NCI-H748 (cell line): ENCODE measurements around the gene C2CD4A.

ENCODE experiments used
- DNase-seq: peaks from one replicate; lab custom pipeline; 2025; ENCODE audit not compliant: unreplicated experiment; lab: John Stamatoyannopoulos, UW

C2CD4A gene

DNA sequence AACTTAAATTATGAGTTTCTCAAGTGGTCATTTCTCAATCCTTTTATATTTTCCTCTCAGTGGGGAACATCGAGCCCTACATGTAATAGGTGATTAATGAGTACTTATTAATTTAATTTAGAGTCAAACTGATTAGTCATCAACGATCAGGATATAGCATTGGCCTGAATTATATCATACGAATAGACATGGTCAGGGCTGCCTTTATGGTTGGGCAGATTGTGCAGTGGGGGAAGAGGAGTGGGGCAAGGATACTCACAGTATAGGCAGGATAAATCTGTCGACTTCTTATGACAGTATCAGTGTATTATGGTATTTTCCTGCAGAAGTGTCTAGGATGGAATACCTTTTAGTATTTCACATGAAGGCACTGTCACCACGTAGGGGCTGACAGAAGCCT, 27.0 kb downstream of the C2CD4A start:
- DNase-seq: no peak

DNA sequence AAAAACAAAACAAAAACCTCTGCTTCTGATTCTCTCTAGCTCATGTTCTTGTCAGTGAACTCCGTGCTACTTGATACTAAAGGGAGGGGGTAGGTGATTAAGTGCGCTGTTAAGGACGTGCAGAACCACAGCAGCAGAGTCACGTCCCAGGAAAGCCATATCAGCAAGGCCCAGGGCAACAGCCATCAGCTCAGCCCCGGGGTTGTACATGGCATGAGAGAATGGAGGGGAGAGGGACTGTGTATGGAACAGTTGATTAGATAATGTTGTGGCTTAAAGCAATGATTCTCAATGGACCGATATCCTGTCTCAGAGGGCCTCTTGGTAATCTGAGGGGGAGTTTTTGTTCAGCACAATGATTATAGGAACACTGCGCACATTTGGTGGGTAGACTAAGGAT, 27.6 kb downstream of the C2CD4A start:
- no peak for DNase-seq

DNA sequence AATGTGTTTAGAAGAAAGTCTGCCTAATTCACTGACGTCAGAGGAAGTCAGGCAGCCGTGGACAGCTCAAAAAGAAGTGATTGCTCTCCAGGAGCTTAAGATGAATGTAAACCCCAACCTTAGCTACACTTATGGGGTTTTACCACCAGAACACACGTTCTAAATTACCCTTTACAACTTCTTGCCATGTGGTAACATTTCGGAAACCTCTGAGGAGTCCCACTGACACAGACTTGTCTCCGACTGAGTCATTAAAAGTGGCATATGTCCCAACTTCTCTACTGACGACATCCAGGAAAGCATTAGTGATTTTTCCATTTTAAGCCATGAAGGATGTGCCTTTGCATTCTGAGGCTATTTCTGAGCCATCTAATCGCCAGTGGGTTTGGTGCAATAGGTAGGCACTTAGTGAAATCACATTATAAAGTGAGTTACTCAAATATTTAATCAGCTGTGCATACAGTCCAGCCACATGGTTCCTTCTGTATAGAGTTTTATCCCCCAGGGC, 32.4 kb downstream of the C2CD4A start:
- peak; percentile 93 for DNase-seq

DNA sequence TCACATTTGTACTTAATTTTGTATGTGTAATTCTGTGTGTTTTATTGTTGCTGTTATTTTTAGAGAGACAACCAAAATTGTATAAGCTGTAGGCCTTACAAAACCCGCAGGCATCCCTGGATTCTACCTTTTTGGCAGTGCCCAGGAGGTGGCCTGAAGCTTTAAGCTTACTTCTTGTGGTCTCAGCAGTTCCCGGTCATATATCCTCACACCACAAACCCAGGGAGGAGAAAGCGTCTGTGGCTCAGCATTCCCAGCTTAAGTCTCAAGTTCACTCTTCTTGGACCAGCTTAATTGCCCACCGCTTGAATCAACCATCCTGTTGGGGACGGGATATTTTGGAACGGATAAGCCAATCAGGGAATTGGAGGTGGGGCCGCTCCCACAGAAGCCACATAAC, 36.7 kb downstream of the C2CD4A start:
- no peak for DNase-seq

DNA sequence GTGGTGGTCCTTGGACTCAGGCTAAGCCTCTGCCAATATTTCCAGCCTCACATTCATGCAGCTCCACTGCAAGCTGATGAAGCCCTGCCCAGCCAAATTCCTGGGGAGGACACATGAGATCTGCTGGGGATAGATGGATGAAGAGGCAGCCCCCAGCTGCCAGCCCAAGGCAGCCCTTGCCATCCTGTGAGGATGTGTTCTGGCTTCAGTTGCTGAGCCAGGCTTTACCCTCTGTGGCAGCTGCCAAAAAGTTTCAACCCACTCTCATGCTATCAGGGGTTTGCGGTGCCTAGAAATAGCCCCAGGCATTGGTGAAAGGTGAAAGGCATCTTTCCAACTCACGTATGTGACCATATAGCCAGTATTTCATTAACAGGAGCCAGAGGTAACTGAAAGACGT, 37.6 kb downstream of the C2CD4A start:
- DNase-seq: no peak

DNA sequence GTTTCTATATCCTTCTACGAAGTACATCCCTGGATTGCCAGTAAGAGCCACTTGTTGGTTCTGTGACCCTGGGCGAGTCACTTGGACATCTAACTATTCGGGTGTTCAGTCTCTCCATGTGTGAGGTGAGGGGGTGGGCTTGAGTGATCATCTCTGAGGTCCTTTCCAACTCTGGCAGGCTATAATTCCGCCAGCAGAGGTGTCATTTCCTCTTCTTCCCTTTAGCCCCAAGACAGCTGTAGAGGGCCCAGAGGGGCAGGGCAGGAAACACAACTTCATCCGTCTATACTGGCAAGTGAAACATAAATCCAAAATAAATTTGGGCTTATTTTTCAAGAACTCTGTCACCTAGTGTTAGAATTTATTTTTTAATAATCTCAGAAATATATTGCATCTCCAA, 38.1 kb downstream of the C2CD4A start:
- no peak for DNase-seq

DNA sequence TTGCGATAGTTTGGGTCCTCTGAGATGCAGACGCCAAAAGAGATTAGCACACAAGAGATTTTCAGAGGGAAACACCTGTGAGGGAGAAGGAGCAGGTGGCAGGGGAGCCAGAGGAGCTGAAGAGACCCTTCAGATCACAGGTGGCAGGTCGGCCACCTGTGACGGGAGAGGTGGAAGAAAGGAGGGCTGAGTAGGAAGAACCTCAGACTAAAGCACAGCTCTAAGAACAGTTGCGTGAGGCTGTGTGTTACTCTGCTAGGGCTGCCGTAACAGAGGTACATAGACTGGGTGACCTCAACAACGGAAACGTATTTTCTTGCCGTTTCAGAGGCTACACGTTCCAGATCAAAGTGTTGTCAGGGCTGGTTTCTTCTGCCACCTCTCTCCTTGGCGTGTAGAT, 38.5 kb downstream of the C2CD4A start:
- no peak for DNase-seq

DNA sequence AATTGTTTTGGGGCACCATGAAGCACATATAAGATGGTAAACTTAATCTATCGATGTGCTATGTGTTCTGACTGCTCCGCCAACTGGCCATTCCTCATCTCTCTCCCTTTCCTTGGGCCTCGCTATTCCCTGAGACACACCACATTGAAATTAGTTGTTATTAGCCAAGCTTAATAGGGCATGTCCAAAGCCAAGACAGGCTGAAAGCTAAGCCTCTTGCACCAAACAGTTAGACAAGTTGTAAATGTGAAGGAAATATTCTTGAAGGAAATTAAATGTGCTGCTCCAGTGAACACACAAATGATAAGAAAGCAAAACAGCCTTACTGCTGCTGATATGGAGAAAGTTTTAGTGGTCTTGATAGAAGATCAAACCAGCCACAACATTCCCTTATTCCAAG, 39.3 kb downstream of the C2CD4A start:
- DNase-seq: no peak

DNA sequence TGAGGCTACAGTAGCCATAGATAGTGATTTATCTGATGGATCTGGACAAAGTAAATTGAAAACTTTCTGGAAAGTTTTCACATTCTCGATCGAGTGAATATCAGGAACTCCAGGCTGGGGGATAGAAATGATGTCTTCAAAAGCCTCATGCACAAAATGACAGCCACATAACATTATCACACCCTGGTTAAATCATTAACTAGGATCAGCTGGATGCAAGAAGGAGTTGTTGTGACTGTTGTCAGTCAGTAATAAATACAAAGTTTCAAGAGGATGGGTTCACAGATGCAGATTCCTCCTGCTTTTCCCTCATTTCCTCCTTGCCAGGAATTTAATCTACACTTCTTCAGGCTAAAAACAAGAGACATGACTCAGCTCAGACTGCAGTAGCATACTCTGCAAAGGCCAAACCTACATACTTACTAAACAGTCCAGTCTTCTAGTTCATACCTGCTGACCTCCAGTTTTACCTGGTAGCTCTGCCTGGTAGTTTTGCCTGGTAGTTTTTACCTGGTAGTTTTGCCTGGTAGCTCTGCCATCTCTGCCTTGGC, 40.9 kb downstream of the C2CD4A start:
- no peak for DNase-seq

DNA sequence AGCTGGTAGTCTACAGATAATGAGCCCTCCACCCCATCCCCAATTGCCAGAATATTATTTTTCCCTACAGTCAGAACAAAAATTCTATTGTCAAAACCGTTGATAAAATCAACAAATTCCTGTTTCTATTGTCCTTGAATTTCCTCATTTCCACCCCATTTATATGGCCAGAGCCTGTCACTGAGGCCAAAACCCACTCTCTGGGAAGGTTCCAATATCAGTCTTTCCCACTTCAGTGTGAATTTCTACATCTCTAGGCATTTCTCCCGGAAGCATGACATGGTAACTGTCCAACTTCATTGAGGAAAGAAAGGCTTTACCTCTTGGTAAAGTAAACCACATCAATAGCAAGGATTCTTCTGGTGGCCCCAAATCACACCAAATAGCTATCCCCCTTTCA, 41.6 kb downstream of the C2CD4A start:
- no peak for DNase-seq

DNA sequence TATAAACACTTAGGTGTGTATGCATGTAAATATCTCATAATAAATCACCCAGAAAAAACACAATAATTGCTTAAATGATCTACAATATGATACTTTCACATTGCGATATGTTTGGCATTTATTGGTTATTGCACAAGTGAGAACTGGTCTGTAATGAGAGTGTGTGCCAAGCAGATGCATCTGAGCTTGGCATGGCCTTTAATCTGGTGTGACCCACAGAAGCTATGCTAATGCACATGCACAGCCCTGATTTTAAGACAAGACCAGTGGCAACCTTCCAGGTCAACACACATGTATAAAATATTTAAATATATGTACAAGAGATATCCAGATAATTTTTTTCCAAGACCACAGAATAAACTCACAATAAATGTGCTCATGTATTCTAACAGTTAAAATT, 42.7 kb downstream of the C2CD4A start:
- peak; percentile 34 for DNase-seq

DNA sequence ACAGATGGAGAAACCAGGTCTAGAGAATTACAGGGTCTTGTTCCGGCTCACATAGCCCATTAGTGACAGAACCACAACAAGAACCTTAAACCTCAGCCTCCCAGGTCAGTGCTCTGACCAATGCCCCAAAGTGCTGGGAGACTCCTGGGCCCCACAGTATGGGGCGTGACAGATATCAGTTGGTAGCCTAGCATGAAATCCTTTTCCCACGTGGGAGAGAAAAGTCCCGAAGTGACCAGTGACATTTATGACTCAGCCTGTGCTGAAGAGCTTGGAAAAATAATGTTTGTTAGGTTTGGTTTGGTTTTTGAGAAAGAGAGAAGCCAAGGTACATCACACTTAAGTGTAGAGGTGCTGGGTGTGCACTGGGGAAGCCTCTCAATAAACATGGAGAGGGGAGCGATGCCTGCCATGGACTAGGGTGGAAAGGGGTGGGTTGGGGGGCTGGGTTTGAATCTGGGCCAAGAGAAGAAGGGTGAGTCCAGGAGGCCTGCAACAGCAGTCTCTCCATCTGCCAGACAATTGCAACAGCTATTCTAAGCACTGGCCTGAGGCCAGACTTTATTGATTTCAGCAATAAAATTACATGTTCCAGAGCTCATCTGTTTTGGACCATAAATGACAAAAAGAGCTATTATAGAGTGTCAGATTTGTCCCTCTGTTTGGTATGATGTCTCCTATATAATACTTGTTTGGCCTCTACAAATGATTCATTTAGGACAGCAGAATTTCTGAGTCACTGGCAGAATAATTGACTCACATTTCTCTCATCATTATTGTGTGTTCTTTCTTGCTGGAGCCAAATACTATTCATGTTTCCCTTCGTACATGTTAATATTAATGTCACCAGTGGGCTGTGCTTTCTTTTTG, 43.4 kb downstream of the C2CD4A start:
- peak; percentile 95 for DNase-seq

DNA sequence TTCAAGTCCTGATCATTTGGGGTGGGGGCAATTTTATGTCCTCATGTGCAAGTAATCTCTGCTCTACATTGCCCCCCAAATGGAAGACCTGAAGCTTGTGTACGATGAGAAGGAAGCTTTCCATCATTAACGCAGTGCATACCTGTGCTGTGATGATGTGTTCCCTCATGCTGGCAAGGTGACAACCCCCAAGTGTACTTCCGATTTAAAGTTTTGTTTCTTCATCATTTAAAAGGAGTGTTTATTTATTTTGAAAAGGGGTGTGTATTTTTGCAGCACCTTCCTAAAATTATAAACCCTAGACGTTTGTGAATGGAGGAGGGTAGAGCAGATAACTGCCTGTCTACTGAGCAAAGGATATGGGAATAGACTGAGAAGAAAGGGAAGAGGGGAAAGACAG, 45.3 kb downstream of the C2CD4A start:
- DNase-seq: no peak

DNA sequence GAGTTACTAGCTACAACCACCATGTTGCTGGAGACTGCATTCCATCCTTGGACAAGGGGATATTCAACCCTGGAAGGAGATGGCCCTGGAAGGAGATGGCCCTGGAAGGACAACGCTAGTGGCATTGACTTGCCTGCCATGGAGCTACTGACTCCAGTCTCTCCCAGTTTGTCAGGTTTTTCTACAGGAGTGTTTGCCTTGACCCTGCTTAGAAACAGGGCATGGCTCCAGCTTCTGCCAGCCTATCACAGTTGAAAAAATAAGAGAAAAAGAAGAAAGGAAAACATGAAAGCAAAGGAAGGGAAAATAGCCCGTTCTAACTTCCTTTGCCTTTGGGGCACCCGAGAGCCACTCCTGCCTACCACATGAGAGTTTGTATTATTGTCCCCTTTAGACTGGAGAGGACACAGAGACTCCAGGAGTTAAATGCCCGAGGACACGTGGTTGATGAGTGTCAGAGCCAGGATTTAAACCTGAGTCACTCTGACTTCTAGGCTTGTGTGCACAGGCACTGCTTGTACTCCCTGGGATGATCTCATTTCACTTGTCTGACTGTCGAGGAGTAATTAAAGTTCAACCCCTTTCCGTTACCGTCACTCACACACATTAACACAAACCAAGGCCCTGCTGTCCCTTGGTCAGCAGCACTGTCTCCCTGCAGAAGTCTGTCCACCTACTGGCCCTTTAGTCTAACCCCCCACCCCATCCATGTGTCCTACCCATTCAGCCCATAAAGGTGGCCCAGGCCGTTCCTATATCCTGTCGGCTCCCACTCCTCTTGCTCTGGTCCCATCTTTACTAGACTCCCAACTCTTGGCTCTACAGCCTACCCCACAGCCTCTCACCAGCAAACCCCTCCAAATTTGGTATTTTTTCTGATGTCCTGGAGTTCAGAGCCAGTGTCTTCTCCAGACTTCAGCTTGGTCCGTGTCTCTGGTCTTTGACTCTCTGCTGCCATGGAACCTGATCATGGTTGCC, 46.1 kb downstream of the C2CD4A start:
- DNase-seq: no peak

DNA sequence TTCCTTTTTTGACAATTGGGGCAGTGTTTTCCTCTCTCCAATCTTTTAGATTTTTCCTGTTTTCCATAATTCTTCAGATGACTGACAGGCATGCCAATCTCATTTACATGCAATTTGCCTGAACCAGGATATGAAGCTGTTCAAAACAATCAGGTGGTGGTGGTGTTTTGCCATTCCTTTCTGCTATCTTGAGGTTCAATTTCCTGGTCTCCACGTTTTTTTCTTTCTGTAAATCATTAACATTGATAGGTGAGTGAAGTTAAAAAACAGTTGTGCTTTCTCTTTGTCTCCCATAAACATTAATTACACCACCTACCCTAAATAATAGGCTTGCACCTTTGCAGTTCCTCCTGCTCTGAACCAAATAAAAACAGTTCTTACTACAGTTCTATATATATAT, 49.1 kb downstream of the C2CD4A start:
- DNase-seq: no peak

DNA sequence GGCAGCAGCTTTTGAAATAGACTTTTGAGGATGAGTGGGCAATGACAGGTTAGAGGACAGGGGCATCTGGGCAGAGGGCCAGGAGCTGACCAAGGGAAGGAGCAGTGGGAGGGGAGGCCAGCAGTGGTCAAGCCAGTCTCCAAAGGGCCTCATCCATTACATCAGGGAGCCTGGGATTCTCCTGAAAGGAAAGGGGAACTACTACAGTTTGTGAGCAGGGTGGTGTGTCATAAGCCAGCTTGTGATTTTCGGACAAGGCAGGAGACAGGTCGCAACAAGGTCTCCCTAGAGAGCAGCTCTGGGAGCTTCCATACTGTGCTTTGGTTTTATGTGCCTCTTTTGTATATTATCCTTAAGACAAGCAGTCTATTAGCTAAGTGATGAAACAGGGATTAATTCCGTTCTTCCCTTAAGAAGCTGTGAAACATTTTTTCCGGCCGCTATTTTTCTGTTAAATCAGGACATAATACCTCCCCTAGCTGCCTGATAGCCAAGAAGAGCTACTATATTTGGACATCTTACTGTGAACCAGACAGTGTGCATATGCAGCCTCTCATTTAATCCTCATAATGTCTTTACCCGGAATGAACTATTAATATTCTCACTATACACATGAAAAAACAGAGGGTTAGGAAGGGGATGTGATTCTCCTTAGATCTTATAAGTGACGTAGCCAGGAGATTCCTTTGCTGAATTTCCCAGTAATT, 51.9 kb downstream of the C2CD4A start:
- no peak for DNase-seq

DNA sequence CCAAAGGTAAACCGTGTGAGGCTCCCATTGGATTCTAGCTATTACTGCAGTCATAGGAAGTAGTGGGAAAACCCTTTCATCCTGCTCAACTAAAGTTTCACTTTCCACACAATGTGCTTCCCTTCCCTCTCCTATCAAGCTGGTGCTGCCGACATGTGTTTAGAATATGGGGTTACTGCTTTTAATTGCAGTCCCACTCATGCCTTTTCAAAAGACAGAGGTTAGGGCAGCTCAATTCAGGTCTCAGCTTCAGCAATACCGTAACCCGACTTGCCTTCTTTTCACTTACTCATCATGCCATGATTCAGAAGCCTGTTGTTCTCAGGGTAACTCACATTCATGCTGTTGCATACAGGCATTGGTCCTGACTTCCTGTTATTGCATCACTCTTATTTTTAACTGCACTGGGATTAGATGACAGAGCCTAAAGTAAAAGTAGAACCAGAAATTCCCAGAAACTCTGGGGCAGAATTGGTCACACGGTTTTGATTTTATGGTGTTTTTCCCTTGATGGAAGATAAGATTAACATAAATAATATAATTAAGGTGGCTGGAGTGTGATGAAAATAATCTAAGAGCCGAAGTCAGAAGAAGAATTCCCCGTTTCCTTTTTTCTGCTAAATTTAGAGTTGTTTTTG, 52.6 kb downstream of the C2CD4A start:
- DNase-seq: peak; percentile 26

DNA sequence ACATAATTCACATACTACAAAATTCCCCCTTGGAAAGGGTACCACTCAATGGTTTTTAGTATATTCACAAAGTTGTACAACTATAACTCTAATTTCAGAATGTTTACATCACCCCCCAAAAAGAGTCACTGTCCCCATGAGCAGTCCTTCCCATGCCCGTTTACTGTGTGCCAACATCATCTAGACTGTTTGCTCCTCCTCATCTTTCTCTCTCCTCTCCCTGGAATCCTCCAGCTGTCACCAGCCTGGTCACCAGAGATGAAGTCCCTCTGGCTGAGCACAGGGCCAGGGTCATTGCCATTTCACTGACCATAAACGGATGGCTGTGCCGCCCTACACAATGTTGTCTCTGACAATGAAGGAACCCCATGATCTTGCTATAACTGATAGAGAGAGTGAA, 53.1 kb downstream of the C2CD4A start:
- no peak for DNase-seq
